GM18517 (cell line): ENCODE measurements around the gene RPTOR.
"Not testable (repeated sequence)": the region's sequence is repeated elsewhere in the genome, so short reads cannot be mapped to it uniquely, and the experiment has no call there.

Source experiments
- ATAC-seq: cut with Tn5 transposase; IDR thresholded peaks from one replicate; pipeline ENCODE4 v1.9.1; 2021; ENCODE audit warnings: mild to moderate bottlenecking, moderate library complexity; ENCODE audit not compliant: unreplicated experiment

Gene RPTOR

DNA sequence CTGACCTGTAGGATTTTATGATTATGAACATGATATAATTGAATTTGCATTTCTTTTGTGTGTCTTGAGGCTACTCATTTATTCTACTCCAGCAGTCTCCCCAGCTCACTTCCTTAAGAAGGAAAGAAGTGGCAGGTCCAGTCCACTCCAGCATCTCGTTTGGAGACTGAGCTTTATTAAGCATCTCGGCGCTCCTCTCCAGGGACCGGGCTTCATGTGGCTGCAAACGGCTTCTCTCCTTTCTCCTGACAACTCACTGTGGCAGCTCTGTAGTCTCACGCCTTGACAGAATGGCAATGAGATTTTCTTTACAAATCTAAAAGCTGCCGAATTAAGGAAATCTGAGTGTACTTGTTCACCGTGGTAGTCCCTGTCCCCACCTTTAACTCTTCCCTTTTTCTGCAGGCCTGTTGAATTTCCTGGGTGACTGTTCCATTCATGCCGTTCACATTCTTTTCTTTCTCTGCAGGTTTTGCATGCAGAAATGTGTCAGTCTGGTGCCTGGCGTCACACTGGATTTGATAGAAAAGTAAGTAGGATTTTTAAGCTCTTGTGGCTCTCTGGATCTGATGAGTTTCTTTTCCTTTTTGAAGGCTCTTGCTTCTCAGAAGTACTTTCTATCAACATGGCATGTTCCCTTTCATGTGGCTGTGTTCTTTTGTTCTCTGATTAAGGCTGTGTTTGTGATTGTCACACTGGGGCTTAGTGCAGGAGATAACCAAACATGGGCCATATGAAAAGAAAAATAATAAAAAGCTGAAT is 246.5 kb downstream of the RPTOR start:
- no peak for ATAC-seq

DNA sequence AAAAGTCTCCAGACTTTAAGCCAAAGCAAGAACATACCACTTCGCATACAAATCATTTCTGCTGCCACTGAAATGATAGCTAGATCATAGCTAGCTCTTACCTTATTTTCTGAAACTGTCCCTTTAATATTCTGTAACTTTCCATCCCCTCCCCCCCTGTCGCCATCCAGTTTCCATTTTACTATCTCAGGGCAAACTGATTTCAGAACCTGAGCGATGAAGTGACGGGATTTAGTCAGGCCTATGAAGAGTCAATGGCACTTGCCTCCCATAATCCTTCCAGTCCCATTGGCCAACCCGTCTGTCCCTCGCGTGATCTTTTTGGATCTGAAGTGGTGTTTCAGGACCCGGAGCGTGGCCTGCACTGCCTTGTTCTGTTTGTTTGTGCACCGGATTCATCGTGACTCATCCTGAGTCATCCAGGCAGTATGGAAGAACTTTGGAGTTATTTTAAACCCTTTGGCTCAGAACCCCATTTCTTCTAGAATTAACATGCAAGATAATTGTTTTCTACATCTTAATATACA is 247.2 kb downstream of the RPTOR start:
- no peak for ATAC-seq

DNA sequence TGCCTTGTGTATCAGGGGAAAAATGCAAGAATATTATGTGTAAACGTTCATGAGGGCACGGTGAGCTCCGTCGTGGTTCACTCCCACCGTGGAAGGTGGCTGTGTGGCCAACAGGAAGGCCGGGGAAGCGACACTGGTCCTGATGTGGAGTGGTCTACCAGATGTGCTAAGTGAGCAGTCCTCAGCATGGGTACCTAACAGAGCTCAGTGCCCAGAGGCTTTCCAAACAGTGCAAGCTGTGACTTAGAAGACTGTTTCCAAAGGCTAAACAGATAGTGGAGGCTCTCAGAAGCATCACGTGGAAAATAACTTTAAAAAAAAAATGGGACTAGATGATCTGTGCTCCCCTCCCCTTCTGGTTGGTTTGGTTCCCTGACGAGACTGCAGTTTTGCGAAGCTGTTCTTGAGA is 247.7 kb downstream of the RPTOR start:
- no peak for ATAC-seq

GRCh38 chr17:80793421-80793820 is 248.8 kb downstream of the RPTOR start:
- no peak for ATAC-seq

GRCh38 chr17:80793851-80794267 is 249.2 kb downstream of the RPTOR start:
- no peak for ATAC-seq

DNA sequence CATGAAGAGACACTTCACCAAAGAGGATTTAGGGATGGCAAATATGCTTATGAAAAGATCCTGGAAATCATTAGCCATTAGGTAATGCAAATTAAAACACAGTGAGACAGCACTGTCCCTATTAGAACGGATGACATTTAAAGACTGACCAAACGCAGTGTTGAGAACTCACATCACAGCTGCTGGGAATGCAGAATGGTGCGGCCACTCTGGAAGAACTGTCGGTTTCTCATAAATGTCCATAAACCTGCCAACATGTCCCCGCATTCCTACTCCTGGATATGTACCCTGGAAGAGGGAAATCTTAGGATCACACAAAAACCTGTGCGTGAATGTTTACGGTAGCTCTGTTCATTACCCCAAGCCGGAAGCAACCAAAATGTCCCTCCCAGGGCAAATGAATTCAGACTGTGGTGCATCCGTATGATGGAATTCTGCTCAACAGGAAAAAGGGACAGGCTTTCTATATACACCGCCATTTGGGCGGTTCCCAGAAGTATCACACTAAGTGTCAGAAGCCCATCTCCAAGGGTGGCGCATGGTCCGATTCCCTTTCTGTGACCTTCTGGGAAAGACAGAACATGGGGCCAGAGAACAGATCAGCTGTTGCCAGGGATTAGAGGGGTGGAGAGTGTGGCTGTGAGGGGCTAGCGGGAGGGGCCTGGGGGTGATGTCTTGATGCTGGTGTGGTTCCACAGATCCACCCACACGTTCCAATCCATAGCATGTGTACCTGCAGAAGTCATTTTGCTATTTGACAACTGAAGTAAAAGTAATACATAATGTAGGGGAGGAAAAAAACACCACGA is 249.8 kb downstream of the RPTOR start:
- ATAC-seq = no peak

DNA sequence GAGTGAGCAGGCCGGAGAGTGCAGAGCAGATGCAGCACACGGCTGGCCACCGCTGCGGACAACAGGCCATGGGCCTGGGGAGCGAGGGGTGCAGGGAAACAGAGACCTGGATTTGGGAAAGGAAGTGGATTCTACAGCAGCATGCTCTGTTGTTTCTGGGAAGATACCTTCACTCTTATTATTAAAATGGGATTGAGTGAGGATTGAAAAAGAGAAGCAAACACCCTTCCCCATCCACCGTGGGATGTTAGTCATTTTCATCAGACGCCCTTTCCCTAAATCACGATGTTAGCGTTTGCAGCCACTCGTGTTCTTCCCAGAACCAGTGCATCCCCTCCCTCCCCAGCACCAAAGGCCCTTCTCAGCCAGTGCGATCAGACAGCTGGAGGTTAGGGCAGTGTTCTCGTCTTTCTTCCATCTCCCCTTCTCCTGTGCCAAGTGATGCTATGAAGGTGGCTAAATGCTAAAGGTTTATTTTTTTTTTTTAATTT is 250.5 kb downstream of the RPTOR start:
- ATAC-seq = no peak

DNA sequence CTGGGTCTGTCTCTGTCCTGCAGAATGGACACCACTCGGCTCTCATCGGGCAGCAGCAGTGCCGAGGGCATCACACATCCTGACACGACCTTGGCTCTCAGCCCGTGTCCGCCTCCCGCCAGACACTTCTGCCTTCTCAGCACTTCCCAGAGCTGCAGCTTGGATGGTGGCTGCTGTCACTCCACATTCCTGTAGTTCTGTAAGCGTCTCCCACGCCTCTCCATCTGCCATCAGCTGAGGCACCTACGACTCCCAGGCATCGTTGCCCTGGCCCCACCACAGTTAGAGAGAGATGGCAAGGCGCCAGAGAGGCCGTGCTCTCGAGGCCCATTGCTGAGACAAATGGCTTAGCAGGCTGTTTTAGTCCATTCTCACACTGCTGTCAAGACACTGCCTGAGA is 251.1 kb downstream of the RPTOR start:
- ATAC-seq = no peak

- ATAC-seq = no peak
These were observed 251.8 kb downstream of the RPTOR start for GRCh38 chr17:80796430-80796861.

- not testable (repeated sequence) for ATAC-seq
These were observed 252.6 kb downstream of the RPTOR start for GRCh38 chr17:80797222-80797621.

DNA sequence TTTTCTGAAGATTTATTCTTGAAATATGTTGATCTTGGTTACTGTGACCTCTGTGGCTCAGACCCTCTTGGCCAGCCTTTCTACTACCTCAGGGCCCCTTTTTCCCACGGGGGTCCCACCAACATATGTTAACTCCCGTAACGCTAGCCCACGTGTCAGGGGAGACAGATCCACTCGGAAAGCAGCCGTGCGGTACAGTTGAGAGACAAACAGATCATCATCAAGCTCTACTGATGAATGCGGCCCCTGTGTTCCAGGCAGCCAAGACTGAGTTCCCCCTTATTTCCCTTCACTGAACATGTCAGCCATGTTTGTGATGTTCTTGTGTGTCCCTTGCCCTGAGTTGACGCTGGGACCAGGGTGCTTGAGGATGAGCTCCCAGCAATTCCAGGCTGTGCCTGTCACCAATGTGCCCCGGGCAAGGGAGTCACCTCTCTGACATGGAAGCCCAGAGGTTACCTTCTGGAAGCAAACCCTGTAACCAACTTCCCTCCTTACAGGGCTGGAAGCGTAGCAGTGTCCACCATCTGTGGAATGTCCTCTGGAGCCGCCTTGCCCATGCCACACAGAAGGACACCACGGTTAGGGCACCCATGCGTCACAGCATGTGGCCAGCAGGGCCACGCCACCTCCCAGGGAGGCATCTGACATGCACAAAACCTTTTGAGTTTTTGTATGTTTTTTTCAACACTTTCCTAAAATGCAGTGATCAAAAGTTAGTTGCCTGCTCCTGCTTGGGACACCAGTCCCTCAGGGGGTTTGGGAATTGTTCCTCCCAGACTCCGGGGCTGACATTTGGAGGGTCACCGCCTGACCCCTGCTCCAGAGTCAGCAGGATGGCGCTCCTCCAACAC is 253.3 kb downstream of the RPTOR start:
- no peak for ATAC-seq

GRCh38 chr17:80798595-80799537 is 254.2 kb downstream of the RPTOR start:
- ATAC-seq = no peak

GRCh38 chr17:80799538-80800480 is 255.2 kb downstream of the RPTOR start:
- ATAC-seq = no peak

DNA sequence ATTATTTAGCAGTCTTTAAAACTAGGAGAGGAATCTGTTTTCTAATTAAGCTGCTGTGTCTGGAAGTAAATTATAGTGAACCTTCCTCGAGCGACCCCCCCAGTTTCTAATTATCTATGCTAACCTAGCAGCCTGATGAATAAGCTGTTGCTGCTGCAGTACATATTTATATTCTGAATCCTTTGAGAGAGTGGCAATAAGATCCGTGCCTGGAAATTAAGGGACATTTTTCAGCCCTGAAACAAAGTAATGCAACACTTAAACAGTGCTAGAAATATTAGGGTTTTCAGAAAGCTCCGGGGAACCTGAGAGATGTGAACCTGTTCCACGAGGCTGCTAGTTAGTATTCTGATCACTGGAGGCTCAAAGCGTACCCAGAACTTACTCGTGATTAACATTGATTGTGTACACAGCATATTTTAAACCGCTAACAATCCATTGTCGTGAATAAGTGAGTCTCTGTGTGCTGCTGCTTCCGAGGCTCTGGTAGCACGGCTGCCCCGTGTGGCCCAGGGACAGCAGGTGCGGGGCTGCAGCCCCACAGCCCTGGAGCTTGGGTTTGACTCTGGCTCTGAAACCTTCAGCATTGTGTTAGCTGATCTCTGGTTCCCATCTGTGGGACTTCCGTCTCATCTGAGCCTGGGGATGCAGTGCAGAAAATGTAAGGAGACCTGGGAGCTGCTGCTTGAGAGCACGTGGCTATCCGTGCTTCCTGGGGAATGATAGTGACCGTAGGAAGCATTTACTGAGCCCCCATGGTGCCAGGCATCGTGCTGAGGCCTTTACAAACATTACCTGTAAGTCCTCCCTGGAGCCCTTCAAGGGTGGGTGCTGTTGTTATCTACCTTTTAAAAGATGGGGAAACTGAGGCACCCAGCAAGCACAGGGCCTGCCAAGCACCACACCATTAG is 256.1 kb downstream of the RPTOR start:
- no peak for ATAC-seq

- ATAC-seq = no peak
These were observed 258.2 kb downstream of the RPTOR start for GRCh38 chr17:80802626-80803450.
